ENCODE results near the gene WASL.
"Not testable (repeated sequence)": the region's sequence is repeated elsewhere in the genome, so short reads cannot be mapped to it uniquely, and the experiment has no call there.

WASL gene

GRCh38 chr7:123748734-123749536 is at the start of gene WASL:
WASL (minus strand) TSS chr7:123749003; CDS start chr7:123748734, 269 bp downstream.
- DNase-seq (ENCODE audit: low read depth in 2 of 2) = peak; percentile 90 to 95
- TF ChIP-seq, protein P1, sequence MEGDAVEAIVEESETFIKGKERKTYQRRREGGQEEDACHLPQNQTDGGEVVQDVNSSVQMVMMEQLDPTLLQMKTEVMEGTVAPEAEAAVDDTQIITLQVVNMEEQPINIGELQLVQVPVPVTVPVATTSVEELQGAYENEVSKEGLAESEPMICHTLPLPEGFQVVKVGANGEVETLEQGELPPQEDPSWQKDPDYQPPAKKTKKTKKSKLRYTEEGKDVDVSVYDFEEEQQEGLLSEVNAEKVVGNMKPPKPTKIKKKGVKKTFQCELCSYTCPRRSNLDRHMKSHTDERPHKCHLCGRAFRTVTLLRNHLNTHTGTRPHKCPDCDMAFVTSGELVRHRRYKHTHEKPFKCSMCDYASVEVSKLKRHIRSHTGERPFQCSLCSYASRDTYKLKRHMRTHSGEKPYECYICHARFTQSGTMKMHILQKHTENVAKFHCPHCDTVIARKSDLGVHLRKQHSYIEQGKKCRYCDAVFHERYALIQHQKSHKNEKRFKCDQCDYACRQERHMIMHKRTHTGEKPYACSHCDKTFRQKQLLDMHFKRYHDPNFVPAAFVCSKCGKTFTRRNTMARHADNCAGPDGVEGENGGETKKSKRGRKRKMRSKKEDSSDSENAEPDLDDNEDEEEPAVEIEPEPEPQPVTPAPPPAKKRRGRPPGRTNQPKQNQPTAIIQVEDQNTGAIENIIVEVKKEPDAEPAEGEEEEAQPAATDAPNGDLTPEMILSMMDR (IDR thresholded peaks at IDR 0.05; ENCODE audit: low read depth, low read length) = no peak
- H3K4me3 ChIP-seq (replicated peaks in 1 of 2; ENCODE audit: low read depth in 2 of 2, low read length in 2 of 2) = peak within 1 kb of the TSS; percentile 92 to 99

DNA sequence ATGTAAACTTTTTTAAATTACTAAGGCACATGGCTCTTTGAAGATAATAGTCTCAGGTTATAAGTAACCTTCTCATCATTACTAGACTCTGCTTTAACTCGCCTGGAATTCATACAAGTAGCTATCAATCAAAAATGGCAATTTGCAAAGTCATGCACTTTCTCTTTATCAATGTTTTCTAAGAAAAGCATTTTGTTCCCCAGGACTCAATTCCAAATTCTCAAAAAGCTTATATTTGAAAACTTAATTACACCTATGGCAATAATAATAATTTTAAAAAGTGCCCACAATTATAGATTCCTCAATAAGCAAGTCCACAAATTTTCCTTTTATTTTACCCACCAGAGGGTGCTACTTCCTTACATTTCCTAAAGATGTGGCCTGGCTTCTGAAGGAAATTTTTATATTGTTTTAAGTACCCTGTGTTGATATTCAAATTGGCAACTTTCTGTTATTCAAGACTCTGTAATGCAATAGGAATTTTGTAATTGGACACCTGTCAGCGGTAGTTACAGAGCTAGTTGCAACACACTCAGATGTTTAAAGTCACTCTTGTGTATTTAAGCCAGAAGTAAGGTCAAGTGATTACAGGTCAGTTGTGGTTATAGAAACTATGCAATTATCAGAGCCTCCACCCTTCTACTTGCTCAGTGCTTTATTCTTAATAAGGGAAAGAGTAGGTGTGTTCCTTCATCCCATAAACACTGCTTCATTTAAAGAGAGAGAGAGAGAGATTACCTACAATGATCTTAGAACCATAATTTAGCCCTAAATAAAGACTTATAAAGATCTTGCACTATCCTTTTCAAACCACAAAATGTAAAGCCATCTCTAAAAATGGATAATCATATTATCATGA is 49.1 kb upstream of the WASL start:
- TF ChIP-seq, protein P1 (IDR thresholded peaks at IDR 0.05; ENCODE audit: low read depth, low read length) = peak; percentile 34
- DNase-seq (ENCODE audit: low read depth in 2 of 2) = peak; percentile 86 to 91
- no peak overlapping the region for H3K4me3 ChIP-seq (replicated peaks in 1 of 2; ENCODE audit: low read depth in 2 of 2, low read length in 2 of 2)

DNA sequence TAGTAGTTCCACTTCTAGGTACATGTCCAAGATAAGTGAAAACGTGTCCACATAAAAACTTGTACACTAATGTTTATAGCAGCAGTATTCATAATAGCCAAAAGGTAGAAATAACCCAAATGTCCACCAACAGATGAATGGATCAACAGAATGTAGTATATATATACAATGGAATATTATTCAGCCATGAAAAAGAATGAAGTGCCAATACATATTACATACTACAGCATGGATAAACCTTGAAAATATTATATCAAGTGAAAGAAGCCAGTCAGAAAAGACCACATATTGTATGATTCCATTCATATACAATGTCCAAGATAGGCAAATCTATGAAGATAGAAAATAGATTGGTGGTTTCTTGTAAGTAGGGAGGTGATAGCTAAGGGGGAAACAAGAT is 47.8 kb upstream of the WASL start:
- H3K4me3 ChIP-seq (replicated peaks in 1 of 2; ENCODE audit: low read depth in 2 of 2, low read length in 2 of 2) = no peak overlapping the region
- DNase-seq (ENCODE audit: low read depth in 2 of 2) = no peak
- TF ChIP-seq, protein P1 (IDR thresholded peaks at IDR 0.05; ENCODE audit: low read depth, low read length) = no peak

DNA sequence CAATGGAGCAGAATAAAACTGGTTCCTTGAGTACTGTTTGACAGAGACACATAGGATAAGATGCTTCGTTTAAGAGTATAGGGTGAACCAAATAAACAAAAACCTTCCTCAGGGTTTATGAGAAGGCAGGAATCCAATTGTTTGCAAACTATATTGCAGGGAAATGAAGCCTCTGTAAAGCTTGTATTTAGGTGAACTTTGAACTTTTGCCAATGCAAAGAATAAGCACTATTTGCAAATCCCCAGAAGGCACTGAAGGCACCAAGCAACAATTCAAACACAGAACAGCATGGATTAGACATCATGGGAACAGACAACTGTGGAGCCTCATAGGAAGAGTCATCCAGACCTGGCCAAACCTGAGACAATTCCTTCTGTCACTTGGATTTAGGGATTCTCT is 47.1 kb upstream of the WASL start:
- no peak for DNase-seq (ENCODE audit: low read depth in 2 of 2)
- TF ChIP-seq, protein P1 (IDR thresholded peaks at IDR 0.05; ENCODE audit: low read depth, low read length) = no peak
- no peak overlapping the region for H3K4me3 ChIP-seq (replicated peaks in 1 of 2; ENCODE audit: low read depth in 2 of 2, low read length in 2 of 2)

DNA sequence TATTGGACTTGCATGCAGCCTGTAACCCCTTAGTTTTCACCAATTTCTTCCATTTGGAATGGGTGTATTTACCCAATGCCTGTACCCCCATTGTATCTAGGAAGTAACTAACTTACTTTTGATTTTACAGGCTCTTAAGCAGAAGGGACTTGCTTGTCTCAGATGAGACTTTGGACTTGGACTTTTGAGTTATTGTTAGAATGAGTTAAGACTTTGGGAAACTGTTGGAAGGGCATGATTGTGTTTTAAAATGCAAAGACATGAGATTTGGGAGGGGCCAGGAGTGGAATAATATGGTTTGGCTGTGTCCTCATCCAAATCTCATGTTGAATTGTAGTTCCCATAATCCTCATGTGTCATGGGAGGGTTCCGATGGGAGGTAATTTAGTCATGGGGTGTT is 46.3 kb upstream of the WASL start:
- H3K4me3 ChIP-seq (replicated peaks in 1 of 2; ENCODE audit: low read depth in 2 of 2, low read length in 2 of 2); DNase-seq (ENCODE audit: low read depth in 2 of 2): not testable (repeated sequence)

DNA sequence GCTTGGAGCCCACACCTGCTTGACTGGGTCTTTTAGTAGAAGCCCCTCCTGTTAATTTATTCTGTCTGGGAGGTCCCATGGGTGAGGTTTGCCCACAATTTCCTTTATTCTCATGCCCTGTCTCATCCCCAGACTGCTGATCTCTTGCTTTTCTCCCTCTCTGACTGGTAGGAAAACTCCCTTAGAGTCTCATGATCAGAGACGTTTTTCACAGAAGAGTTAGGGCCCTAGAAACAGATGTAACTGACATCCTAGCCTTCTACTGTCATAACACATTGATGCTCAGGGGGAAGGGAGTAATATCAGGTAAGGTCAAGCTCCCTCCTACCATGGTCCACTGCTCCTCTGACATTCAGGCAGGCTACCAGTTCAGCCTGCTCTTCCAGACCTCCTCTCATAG is 43.7 kb upstream of the WASL start:
- TF ChIP-seq, protein P1 (IDR thresholded peaks at IDR 0.05; ENCODE audit: low read depth, low read length) = no peak
- H3K4me3 ChIP-seq (replicated peaks in 1 of 2; ENCODE audit: low read depth in 2 of 2, low read length in 2 of 2) = no peak overlapping the region
- DNase-seq (ENCODE audit: low read depth in 2 of 2) = no peak

GRCh38 chr7:123791001-123791400 is 42.2 kb upstream of the WASL start:
- TF ChIP-seq, protein P1 (IDR thresholded peaks at IDR 0.05; ENCODE audit: low read depth, low read length) = no peak
- no peak overlapping the region for H3K4me3 ChIP-seq (replicated peaks in 1 of 2; ENCODE audit: low read depth in 2 of 2, low read length in 2 of 2)

More at GRCh38 chr7:123791001-123791400, 42.2 kb upstream of the WASL start:
- DNase-seq (ENCODE audit: low read depth in 2 of 2) = no peak

Measured in cardiac fibroblast (primary cell).